IPS-15b (cell line): Measurements from ENCODE around the gene ANKS1B.

Source experiments
- H3K27me3 ChIP-seq: one replicate; pipeline ENCODE4 v1.6.1; 2013; ENCODE audit warnings: low read length; ENCODE audit not compliant: control insufficient read depth, insufficient read depth
- H3K36me3 ChIP-seq: one replicate; pipeline ENCODE4 v1.6.1; 2013; ENCODE audit warnings: low read length; ENCODE audit not compliant: control insufficient read depth, insufficient read depth
- H3K4me1 ChIP-seq: one replicate; pipeline ENCODE4 v1.6.1; 2013; ENCODE audit warnings: mild to moderate bottlenecking, low read length; ENCODE audit not compliant: control insufficient read depth, insufficient read depth
- H3K4me3 ChIP-seq: one replicate; pipeline ENCODE4 v1.5.1; 2013; ENCODE audit warnings: low read depth, low read length
- H3K9ac ChIP-seq: one replicate; pipeline ENCODE4 v1.6.1; 2013; ENCODE audit warnings: low read depth, mild to moderate bottlenecking, low read length
- H3K9me3 ChIP-seq: one replicate; pipeline ENCODE4 v1.6.1; 2013; ENCODE audit warnings: mild to moderate bottlenecking, low read length; ENCODE audit not compliant: control insufficient read depth, insufficient read depth

Gene ANKS1B

DNA sequence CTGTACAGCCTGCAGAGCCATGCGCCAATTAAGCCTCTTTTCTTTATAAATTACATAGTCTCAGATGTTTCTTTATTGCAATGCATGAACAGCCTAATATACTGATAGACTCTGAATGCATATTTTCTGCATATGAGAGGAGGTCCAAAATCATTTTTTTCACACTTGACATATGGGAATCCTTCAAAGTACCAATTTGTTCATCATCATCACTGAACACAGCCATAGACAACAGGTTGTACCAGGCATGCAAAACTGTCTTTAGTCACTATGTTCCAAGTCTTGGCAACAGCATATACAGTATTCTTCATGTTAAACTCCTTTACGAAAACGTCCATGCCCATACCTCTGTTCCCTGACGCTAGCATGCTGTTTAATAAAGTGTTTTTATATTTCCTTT, 807.9 kb downstream of the ANKS1B start:
- Histone ChIP-seq H3K4me1 (no peaks in the 10 kb centered on the region), H3K4me3 (no peak overlapping the region), H3K9ac (no peak overlapping the region), H3K36me3 (no peaks in the 10 kb centered on the region), H3K9me3 (no peaks in the 10 kb centered on the region), H3K27me3 (no peaks in the 10 kb centered on the region)

DNA sequence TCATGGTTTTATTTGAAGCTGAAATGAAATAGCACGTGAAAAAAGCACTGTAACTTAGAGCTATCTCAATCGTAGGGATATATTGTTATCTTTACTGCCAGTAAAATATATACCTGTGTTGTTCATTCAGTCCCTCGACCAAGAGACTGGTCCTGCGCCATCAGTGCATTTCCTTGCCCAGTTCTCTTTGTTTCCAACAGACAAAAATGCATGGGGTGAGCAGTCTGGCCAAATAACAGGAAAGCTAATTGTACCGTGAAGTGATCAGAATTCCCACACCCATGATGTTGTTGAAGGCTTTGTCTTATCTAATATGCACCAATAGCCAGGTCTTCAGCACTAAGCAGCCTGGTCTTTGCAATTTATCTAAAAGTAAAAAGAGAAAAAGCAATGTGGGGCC, 814.3 kb downstream of the ANKS1B start:
- no peak overlapping the region for H3K4me3 ChIP-seq
- no peaks in the 10 kb centered on the region for H3K9me3 ChIP-seq
- H3K27me3 ChIP-seq: no peaks in the 10 kb centered on the region
- H3K4me1 ChIP-seq: no peaks in the 10 kb centered on the region
- no peak overlapping the region for H3K9ac ChIP-seq
- H3K36me3 ChIP-seq: no peaks in the 10 kb centered on the region

DNA sequence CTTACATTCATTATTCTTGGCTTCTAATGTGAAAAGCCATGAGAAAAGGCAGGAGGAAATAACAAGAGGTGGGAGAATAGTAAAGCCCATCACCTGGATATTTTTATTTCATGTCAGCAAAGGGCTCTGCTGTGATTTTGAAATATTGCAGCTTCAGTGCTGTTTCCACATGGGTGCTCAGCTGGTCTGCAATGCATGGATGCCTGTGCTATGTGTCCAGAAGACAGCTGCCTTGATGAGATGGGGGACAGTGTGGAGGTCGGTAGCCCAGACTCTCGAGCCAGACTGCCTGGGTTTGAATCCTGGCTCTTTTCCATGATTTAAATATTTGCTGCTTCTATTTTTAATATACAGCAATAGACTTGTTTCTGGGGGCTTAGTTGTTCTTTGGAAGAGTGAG, 814.7 kb downstream of the ANKS1B start:
- no peaks in the 10 kb centered on the region for H3K9me3 ChIP-seq
- H3K36me3 ChIP-seq: no peaks in the 10 kb centered on the region
- H3K27me3 ChIP-seq: no peaks in the 10 kb centered on the region
- no peaks in the 10 kb centered on the region for H3K4me1 ChIP-seq
- H3K9ac ChIP-seq: no peak overlapping the region
- no peak overlapping the region for H3K4me3 ChIP-seq

DNA sequence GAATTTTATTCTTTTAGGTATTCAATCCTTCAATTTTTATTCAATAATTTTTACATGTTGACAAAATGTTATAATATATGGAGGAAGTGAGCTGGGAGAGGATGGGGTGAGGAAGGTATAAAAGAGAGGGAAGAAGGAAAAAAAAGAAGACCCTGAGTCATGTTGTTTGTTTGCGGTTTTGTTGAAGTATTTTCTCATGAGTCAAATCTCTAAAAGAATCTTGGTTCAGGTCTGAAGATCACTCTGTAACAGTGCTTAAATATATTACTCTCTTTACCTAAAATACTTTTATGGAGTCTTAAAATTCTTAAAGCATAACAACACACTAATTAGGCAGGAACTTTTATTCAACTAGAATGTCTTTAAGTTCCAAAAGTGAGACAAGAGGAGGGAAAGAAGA, 826.8 kb downstream of the ANKS1B start:
- no peak overlapping the region for H3K9ac ChIP-seq
- H3K4me3 ChIP-seq: no peak overlapping the region
- H3K36me3 ChIP-seq: no peaks in the 10 kb centered on the region
- no peaks in the 10 kb centered on the region for H3K27me3 ChIP-seq
- peaks cover 4% of the 10 kb centered on the region for H3K4me1 ChIP-seq
- H3K9me3 ChIP-seq: no peaks in the 10 kb centered on the region

DNA sequence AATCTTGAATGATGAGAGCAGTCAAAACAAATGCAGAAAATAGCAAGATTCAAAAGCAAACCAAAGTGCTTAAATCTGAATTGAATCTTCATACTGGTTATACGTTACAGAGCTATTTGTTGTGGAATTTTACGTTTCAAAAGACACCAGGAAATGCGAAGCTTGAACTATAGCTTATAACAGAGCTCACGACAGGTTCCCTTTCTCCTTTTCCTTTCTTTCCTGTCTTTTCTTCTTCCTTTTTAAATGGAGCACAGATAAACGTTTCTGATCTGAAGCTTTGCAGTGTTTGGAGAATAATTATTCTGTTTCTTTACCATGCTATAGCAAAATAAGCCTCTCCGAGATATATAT, 829.8 kb downstream of the ANKS1B start:
- Histone ChIP-seq H3K27me3 (no peaks in the 10 kb centered on the region), H3K9me3 (no peaks in the 10 kb centered on the region), H3K4me3 (no peak overlapping the region), H3K9ac (no peak overlapping the region), H3K36me3 (no peaks in the 10 kb centered on the region), H3K4me1 (peaks cover 4% of the 10 kb centered on the region)

DNA sequence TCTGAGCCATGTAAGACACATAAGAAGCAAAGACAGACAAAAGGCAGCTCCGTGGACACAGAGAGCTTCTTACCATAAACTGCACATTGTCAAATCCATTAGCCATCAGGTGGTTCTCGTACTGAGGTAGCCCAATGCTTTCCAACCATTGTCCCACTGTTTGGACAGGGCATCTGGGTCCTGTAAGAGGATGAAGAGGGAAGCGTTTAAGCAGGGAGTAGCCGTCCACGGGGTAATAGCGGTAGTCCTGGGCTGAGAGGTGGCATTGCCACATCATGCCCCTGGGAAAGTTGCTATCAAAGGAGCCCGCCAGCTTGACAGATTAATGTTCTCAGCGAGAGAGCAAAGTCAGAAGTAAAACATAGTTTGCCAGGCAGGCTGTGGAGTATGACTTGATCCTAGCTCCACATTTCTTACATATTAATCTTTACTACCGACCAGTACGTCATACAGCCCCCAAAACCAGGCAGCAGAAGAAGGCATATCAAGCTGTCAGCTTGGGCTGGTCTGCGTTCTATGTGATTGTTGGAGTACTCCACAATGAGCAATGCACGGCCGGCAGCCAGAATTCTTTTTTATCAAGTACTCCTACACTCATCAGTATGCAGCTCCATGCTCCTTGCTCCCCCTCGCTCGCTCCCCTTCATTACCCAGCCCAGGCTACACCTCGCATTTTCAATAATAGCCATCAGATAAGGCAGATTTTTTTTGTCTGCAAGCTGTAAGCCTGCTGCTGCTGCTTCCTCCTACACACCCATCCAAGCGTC, 830.3 kb downstream of the ANKS1B start:
- H3K9ac ChIP-seq: no peak overlapping the region
- H3K27me3 ChIP-seq: no peaks in the 10 kb centered on the region
- no peaks in the 10 kb centered on the region for H3K36me3 ChIP-seq
- no peaks in the 10 kb centered on the region for H3K9me3 ChIP-seq
- H3K4me1 ChIP-seq: peaks cover 4% of the 10 kb centered on the region
- H3K4me3 ChIP-seq: no peak overlapping the region

DNA sequence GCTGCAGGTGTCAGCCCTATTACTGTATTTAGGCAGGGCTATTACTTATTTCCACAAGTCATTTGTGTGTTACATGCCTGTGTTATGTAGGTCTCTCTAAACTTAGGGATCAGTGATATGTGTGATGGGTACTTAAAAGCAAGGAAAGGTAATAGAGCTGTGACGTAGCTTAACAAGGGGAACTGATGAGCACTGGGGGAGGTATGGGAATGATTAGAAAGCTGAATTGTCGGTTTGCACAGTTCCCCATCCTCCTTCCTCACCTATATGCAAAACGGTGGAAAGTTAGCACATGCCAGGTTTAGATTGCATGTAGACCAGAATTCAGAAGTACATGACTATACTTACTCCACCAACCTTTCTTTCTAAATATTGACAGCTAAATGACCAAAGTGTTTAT, 831.4 kb downstream of the ANKS1B start:
- H3K4me3 ChIP-seq: no peak overlapping the region
- H3K9me3 ChIP-seq: no peaks in the 10 kb centered on the region
- no peaks in the 10 kb centered on the region for H3K27me3 ChIP-seq
- H3K36me3 ChIP-seq: no peaks in the 10 kb centered on the region
- H3K4me1 ChIP-seq: peaks cover 4% of the 10 kb centered on the region
- no peak overlapping the region for H3K9ac ChIP-seq

DNA sequence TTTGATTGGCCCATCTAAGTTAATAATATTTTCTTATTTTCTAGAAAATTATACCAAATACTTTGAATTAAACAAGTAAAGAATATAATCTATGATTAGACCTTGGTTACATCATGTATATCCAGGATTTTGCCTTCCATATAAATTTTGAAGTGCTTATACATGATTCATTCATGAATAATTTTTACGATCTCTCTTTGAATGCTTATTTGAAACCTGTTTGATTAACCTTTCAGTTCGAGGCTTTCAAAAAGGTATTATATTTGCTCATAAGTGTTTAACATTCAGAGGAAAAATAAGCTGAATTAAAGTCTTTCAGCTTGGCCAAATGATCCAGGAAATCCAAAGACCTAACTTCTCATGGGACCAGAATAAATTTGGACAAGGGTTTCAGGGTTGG, 832.4 kb downstream of the ANKS1B start:
- Histone ChIP-seq H3K27me3 (no peaks in the 10 kb centered on the region), H3K9ac (no peak overlapping the region), H3K36me3 (no peaks in the 10 kb centered on the region), H3K4me1 (peaks cover 4% of the 10 kb centered on the region), H3K9me3 (no peaks in the 10 kb centered on the region), H3K4me3 (no peak overlapping the region)

DNA sequence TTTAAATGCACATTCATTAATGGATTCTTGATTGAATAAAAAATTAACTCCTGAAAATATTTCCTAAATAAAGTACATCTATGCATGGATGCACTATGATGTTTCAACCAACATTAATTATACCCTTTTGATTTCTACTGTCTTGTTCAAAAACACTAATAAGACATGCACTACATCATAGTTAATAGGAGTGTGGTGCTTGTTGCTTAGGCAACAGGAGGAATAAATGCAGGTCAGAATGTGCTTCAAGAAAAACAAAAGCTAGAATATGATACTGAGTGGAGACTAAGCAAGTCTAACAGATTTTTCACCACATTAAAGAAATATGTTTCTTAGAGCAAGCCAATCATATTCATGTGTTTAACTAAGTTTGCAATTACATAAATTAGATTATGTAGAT, 833.0 kb downstream of the ANKS1B start:
- Histone ChIP-seq H3K4me1 (peaks cover 4% of the 10 kb centered on the region), H3K27me3 (no peaks in the 10 kb centered on the region), H3K4me3 (no peak overlapping the region), H3K36me3 (no peaks in the 10 kb centered on the region), H3K9ac (no peak overlapping the region), H3K9me3 (no peaks in the 10 kb centered on the region)

DNA sequence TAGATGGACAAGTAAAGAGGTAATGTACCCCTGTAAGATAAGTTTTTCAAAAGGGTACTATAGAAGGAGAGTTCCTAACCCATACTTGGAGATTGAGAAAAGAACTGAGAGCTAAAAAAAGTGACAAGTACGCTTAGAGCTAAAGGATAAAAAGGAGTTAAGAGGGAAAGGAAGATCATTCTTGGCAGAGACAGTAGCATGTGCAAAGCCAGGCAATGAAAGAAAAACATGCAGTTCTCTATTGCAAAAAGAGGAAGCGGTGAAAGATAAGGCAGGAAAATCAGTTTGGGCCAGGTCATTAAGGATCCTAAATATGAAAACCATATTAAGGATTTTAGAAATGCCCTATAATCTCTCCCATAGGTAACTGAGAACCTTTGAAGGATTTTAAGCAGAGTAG, 837.6 kb downstream of the ANKS1B start:
- H3K4me3 ChIP-seq: no peak overlapping the region
- no peaks in the 10 kb centered on the region for H3K9me3 ChIP-seq
- H3K9ac ChIP-seq: no peak overlapping the region
- H3K27me3 ChIP-seq: no peaks in the 10 kb centered on the region
- no peaks in the 10 kb centered on the region for H3K36me3 ChIP-seq
- H3K4me1 ChIP-seq: no peaks in the 10 kb centered on the region

DNA sequence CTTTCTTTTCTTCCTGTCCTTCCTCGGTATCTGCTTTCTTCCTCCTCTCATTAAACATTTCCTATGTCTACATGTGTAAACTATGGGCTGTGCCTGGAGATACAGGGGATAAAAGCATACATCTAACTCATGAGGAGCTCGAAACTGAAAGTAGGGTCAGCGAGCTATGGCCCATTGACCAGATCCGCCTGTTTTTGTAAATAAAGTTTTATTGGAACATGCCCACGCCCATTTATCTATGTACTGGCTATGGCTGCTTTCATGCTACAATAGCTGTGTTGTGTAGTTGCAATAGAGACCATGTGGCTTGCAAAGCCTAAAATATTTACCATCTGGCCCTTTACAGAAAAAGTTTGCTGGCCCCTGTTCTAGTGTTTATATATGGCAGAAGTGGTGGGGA, 838.0 kb downstream of the ANKS1B start:
- H3K36me3 ChIP-seq: no peaks in the 10 kb centered on the region
- H3K4me3 ChIP-seq: no peak overlapping the region
- no peak overlapping the region for H3K9ac ChIP-seq
- H3K4me1 ChIP-seq: no peaks in the 10 kb centered on the region
- H3K27me3 ChIP-seq: no peaks in the 10 kb centered on the region
- H3K9me3 ChIP-seq: no peaks in the 10 kb centered on the region

DNA sequence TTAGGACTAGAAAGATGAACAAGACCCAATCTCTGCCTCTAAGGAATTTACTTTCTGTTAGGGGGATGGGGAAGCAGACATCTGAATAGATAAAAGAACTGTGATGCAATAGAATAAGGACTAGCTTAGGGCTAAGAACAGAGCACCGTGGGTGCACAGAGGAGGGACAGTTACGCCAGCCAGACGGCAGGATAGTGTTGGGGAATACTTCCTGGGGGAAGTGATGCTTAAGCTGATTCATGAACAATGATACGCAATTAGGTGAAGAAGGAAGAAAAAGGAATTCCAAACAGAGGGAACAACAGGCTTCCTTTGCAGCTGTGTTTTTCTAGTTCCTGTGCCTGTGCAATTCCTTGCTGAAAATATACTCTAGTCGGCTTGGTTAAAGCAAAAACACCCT, 838.6 kb downstream of the ANKS1B start:
- Histone ChIP-seq H3K27me3 (no peaks in the 10 kb centered on the region), H3K9me3 (no peaks in the 10 kb centered on the region), H3K4me1 (no peaks in the 10 kb centered on the region), H3K4me3 (no peak overlapping the region), H3K9ac (no peak overlapping the region), H3K36me3 (no peaks in the 10 kb centered on the region)
